GM21786 (cell line): ENCODE measurements around the gene GLB1L.
"Not testable (repeated sequence)": the region's sequence is repeated elsewhere in the genome, so short reads cannot be mapped to it uniquely, and the experiment has no call there.

Source experiments
- ATAC-seq: cut with Tn5 transposase; IDR thresholded peaks from one replicate; pipeline ENCODE4 v1.9.1; 2021; ENCODE audit not compliant: unreplicated experiment

GLB1L gene

GRCh38 chr2:219281588-219281987 is 36.3 kb upstream of the GLB1L start:
- ATAC-seq: no peak

GRCh38 chr2:219280651-219281050 is 35.4 kb upstream of the GLB1L start:
- ATAC-seq: no peak

GRCh38 chr2:219279916-219280516 is 34.8 kb upstream of the GLB1L start:
- ATAC-seq: no peak

GRCh38 chr2:219279151-219279915 is 34.1 kb upstream of the GLB1L start, which contains the start of gene DNAJB2:
Gene DNAJB2 (plus strand): TSS chr2:219279366. CDS start chr2:219279834, 468 bp downstream.
- peak; percentile 86 for ATAC-seq

- ATAC-seq: no peak
Measured at GRCh38 chr2:219278655-219279150, 33.5 kb upstream of the GLB1L start.

GRCh38 chr2:219277703-219278654 is 32.7 kb upstream of the GLB1L start:
- peak; percentile 20 for ATAC-seq

- ATAC-seq: no peak
Measured at GRCh38 chr2:219274361-219274921, 29.2 kb upstream of the GLB1L start.

GRCh38 chr2:219273937-219274336 is 28.7 kb upstream of the GLB1L start:
- ATAC-seq: no peak

- ATAC-seq: no peak
Measured at GRCh38 chr2:219272995-219273394, 27.8 kb upstream of the GLB1L start.

GRCh38 chr2:219272356-219272755 is 27.1 kb upstream of the GLB1L start:
- ATAC-seq: no peak

GRCh38 chr2:219271021-219271420 is 25.8 kb upstream of the GLB1L start:
- no peak for ATAC-seq

- no peak for ATAC-seq
Measured at GRCh38 chr2:219270055-219270372, 24.8 kb upstream of the GLB1L start.

- ATAC-seq: no peak
Measured at GRCh38 chr2:219269362-219270054, 24.3 kb upstream of the GLB1L start.

- no peak for ATAC-seq
Measured at GRCh38 chr2:219268294-219268693, 23.1 kb upstream of the GLB1L start.

GRCh38 chr2:219266886-219267285 is 21.6 kb upstream of the GLB1L start:
- no peak for ATAC-seq

- ATAC-seq: no peak
Measured at GRCh38 chr2:219266232-219266631, 21.0 kb upstream of the GLB1L start.

GRCh38 chr2:219261024-219261855 is 16.0 kb upstream of the GLB1L start:
- ATAC-seq: no peak

- ATAC-seq: not testable (repeated sequence)
Measured at GRCh38 chr2:219258942-219259341, 13.7 kb upstream of the GLB1L start.

- ATAC-seq: peak; percentile 35
Measured at GRCh38 chr2:219254590-219255201, 9.5 kb upstream of the GLB1L start.
